Mesendoderm (in vitro differentiated cells): ENCODE results near the gene ITGB2.

Source experiments
- DNase-seq: peaks from one replicate; pipeline ENCODE4 v3.0.0; 2013
- H2AK5ac ChIP-seq: 2 replicates; pipeline ENCODE4 v1.6.1; 2013; ENCODE audit warnings: low read length, inconsistent platforms
- H2BK120ac ChIP-seq: 2 replicates; pipeline ENCODE4 v1.6.1; 2013; ENCODE audit warnings: low read depth, mild to moderate bottlenecking, low read length, moderate library complexity, mixed read lengths
- H2BK15ac ChIP-seq: replicated peaks from 2 replicates; pipeline ENCODE4 v1.6.1; 2013; ENCODE audit warnings: low read depth, mild to moderate bottlenecking, moderate library complexity
- H2BK5ac ChIP-seq: 2 replicates; pipeline ENCODE4 v1.6.1; 2013; ENCODE audit warnings: low read length, inconsistent platforms
- H3K18ac ChIP-seq: 2 replicates; pipeline ENCODE4 v1.6.1; 2013; ENCODE audit warnings: mild to moderate bottlenecking, low read length, mixed read lengths
- H3K23ac ChIP-seq: one replicate; pipeline ENCODE4 v1.6.1; 2013; ENCODE audit warnings: low read length
- H3K27ac ChIP-seq: 2 replicates; pipeline ENCODE4 v1.5.1; 2013; ENCODE audit warnings: low read depth, mild to moderate bottlenecking, inconsistent platforms, low read length, moderate library complexity
- H3K27me3 ChIP-seq: 2 replicates; pipeline ENCODE4 v1.6.1; 2013; ENCODE audit warnings: low read length, control low read depth, mild to moderate bottlenecking, inconsistent platforms; ENCODE audit not compliant: insufficient read depth, poor library complexity
- H3K36me3 ChIP-seq: 2 replicates; pipeline ENCODE4 v1.6.1; 2013; ENCODE audit warnings: low read length, inconsistent platforms; ENCODE audit not compliant: control insufficient read depth, insufficient read depth
- H3K4ac ChIP-seq: one replicate; pipeline ENCODE4 v1.6.1; 2013; ENCODE audit warnings: low read depth, mild to moderate bottlenecking, low read length, moderate library complexity
- H3K4me1 ChIP-seq: 2 replicates; pipeline ENCODE4 v1.6.1; 2013; ENCODE audit warnings: low read depth, low read length, inconsistent platforms; ENCODE audit not compliant: control insufficient read depth
- H3K4me2 ChIP-seq: 2 replicates; pipeline ENCODE4 v1.6.1; 2013; ENCODE audit warnings: low read length
- H3K4me3 ChIP-seq: 2 replicates; pipeline ENCODE4 v1.5.1; 2013; ENCODE audit warnings: mild to moderate bottlenecking, low read length
- H3K56ac ChIP-seq: one replicate; pipeline ENCODE4 v1.6.1; 2013; ENCODE audit warnings: low read length
- H3K79me1 ChIP-seq: 2 replicates; pipeline ENCODE4 v1.6.1; 2013; ENCODE audit warnings: low read length, inconsistent platforms
- H3K79me2 ChIP-seq: 2 replicates; pipeline ENCODE4 v1.6.1; 2013; ENCODE audit warnings: mild to moderate bottlenecking, low read length; ENCODE audit not compliant: control insufficient read depth, insufficient read depth
- H3K9ac ChIP-seq: 2 replicates; pipeline ENCODE4 v1.6.1; 2013; ENCODE audit warnings: low read length, inconsistent platforms
- H4K5ac ChIP-seq: one replicate; pipeline ENCODE4 v1.6.1; 2013; ENCODE audit warnings: low read length
- H4K8ac ChIP-seq: one replicate; pipeline ENCODE4 v1.6.1; 2013; ENCODE audit warnings: low read depth, mild to moderate bottlenecking, control low read depth, low read length, moderate library complexity
- WGBS: extraction: QIAGEN DNeasy Blood & Tissue Kit; methylation state at CpG from one replicate; pipeline ENCODE4 v1.1.7; 2013; ENCODE audit warnings: low lambda C conversion rate, missing lambda C conversion rate; ENCODE audit not compliant: insufficient coverage; ENCODE audit errors: extremely low coverage; 5-methylcytosine and 5-hydroxymethylcytosine counted together

ITGB2 gene

GRCh38 chr21:44892536-44893277 is 28.0 kb downstream of the ITGB2 start:
- no peak overlapping the region for H2BK120ac ChIP-seq
- no CpG with 5 or more reads among the region's 15 CpGs for WGBS
- no peak overlapping the region for H3K9ac ChIP-seq
- no peaks in the 10 kb centered on the region for H3K36me3 ChIP-seq
- no peak overlapping the region for H4K5ac ChIP-seq
- no peak overlapping the region for H3K18ac ChIP-seq
- no peak overlapping the region for H3K4me2 ChIP-seq
- no peaks in the 10 kb centered on the region for H3K79me1 ChIP-seq
- no peak overlapping the region for H2BK15ac ChIP-seq
- H2BK5ac ChIP-seq = no peak overlapping the region
- H3K4me1 ChIP-seq = no peaks in the 10 kb centered on the region
- H3K79me2 ChIP-seq = no peaks in the 10 kb centered on the region
- peak; percentile 45 for DNase-seq
- no peak overlapping the region for H2AK5ac ChIP-seq
- no peak overlapping the region for H3K56ac ChIP-seq
- no peak overlapping the region for H3K4me3 ChIP-seq
- H3K4ac ChIP-seq = no peak overlapping the region
- H3K27me3 ChIP-seq = no peaks in the 10 kb centered on the region
- no peak overlapping the region for H4K8ac ChIP-seq
- no peak overlapping the region for H3K27ac ChIP-seq
- no peak overlapping the region for H3K23ac ChIP-seq

- H3K4me3 ChIP-seq = no peak overlapping the region
- H3K79me1 ChIP-seq = no peaks in the 10 kb centered on the region
- no peak overlapping the region for H4K8ac ChIP-seq
- no peak overlapping the region for H2BK15ac ChIP-seq
- H2BK5ac ChIP-seq = no peak overlapping the region
- no peaks in the 10 kb centered on the region for H3K79me2 ChIP-seq
- no peaks in the 10 kb centered on the region for H3K4me1 ChIP-seq
- no peak overlapping the region for H2BK120ac ChIP-seq
- no peak overlapping the region for H3K4me2 ChIP-seq
- no CpG with 5 or more reads among the region's 19 CpGs for WGBS
- no peak overlapping the region for H4K5ac ChIP-seq
- H3K4ac ChIP-seq = no peak overlapping the region
- H3K23ac ChIP-seq = no peak overlapping the region
- no peaks in the 10 kb centered on the region for H3K27me3 ChIP-seq
- DNase-seq = no peak
- no peak overlapping the region for H2AK5ac ChIP-seq
- H3K9ac ChIP-seq = no peak overlapping the region
- H3K56ac ChIP-seq = no peak overlapping the region
- no peak overlapping the region for H3K18ac ChIP-seq
- no peak overlapping the region for H3K27ac ChIP-seq
- H3K36me3 ChIP-seq = no peaks in the 10 kb centered on the region
These were observed 28.6 kb downstream of the ITGB2 start for GRCh38 chr21:44892095-44892494.

DNA sequence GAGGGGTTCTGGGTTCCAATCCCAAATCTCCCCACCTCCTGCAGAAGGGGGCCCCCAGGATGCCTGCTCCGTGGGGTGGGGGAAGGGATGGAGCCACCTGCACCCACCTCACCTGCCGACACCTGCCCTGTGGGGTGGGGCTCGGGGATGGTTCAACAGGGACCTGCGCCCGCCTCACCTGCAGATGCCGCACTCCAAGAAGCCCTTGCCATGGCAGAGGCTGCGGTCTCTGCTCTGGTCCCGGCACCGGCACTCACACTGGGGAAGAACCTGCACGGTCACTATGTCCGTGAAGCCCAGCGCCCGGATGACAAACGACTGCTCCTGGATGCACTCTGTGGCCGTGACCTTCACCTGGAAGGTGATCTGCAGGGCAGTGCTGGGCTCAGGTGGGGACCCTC is 29.1 kb downstream of the ITGB2 start:
- Histone ChIP-seq H2BK5ac (no peak overlapping the region), H3K4ac (no peak overlapping the region)

GRCh38 chr21:44890961-44891541 is 29.6 kb downstream of the ITGB2 start:
- Histone ChIP-seq H3K56ac (no peak overlapping the region), H3K18ac (no peak overlapping the region), H3K79me1 (no peaks in the 10 kb centered on the region), H3K27me3 (no peaks in the 10 kb centered on the region), H3K79me2 (no peaks in the 10 kb centered on the region), H3K9ac (no peak overlapping the region), H4K5ac (no peak overlapping the region), H3K23ac (no peak overlapping the region), H3K27ac (no peak overlapping the region), H2BK5ac (no peak overlapping the region), H2BK120ac (no peak overlapping the region), H3K4me3 (no peak overlapping the region), H3K4me2 (no peak overlapping the region), H3K36me3 (no peaks in the 10 kb centered on the region), H2AK5ac (no peak overlapping the region), H3K4me1 (no peaks in the 10 kb centered on the region), H3K4ac (no peak overlapping the region), H2BK15ac (no peak overlapping the region), H4K8ac (no peak overlapping the region)
- WGBS = no CpG with 5 or more reads among the region's 9 CpGs
- no peak for DNase-seq

More for the DNA sequence above, 29.1 kb downstream of the ITGB2 start:
- no peak overlapping the region for H3K18ac ChIP-seq
- no peak overlapping the region for H3K27ac ChIP-seq
- no peaks in the 10 kb centered on the region for H3K27me3 ChIP-seq
- no peak overlapping the region for H4K8ac ChIP-seq
- H3K36me3 ChIP-seq = no peaks in the 10 kb centered on the region
- no peak overlapping the region for H4K5ac ChIP-seq
- H3K79me1 ChIP-seq = no peaks in the 10 kb centered on the region
- H2AK5ac ChIP-seq = no peak overlapping the region
- H3K9ac ChIP-seq = no peak overlapping the region
- H3K56ac ChIP-seq = no peak overlapping the region
- no peak overlapping the region for H3K4me2 ChIP-seq
- H3K79me2 ChIP-seq = no peaks in the 10 kb centered on the region
- H2BK15ac ChIP-seq = no peak overlapping the region
- H3K23ac ChIP-seq = no peak overlapping the region
- H2BK120ac ChIP-seq = no peak overlapping the region
- WGBS = no CpG with 5 or more reads among the region's 15 CpGs
- no peak overlapping the region for H3K4me3 ChIP-seq
- no peak for DNase-seq
- H3K4me1 ChIP-seq = no peaks in the 10 kb centered on the region

- H3K9ac ChIP-seq = no peak overlapping the region
- H3K4me2 ChIP-seq = no peak overlapping the region
- no peak overlapping the region for H3K4me3 ChIP-seq
- H3K23ac ChIP-seq = no peak overlapping the region
- no peak overlapping the region for H3K18ac ChIP-seq
- no peak overlapping the region for H2BK5ac ChIP-seq
- no peak overlapping the region for H4K5ac ChIP-seq
- H3K4ac ChIP-seq = no peak overlapping the region
- no peak overlapping the region for H2AK5ac ChIP-seq
- WGBS = no CpG with 5 or more reads among the region's 24 CpGs
- no peak overlapping the region for H4K8ac ChIP-seq
- H3K79me1 ChIP-seq = no peaks in the 10 kb centered on the region
- no peak overlapping the region for H2BK15ac ChIP-seq
- no peak overlapping the region for H3K27ac ChIP-seq
- H3K4me1 ChIP-seq = no peaks in the 10 kb centered on the region
- no peak overlapping the region for H3K56ac ChIP-seq
- H3K79me2 ChIP-seq = no peaks in the 10 kb centered on the region
- H2BK120ac ChIP-seq = no peak overlapping the region
- H3K36me3 ChIP-seq = no peaks in the 10 kb centered on the region
- H3K27me3 ChIP-seq = no peaks in the 10 kb centered on the region
- no peak for DNase-seq
These were observed 30.3 kb downstream of the ITGB2 start for GRCh38 chr21:44890338-44890931.
